GM12874 (cell line): ENCODE data around the gene PTPN11.

Experiments
- TF ChIP-seq, protein P1 (sequence below): IDR thresholded peaks from 2 replicates; pipeline ENCODE4 v1.5.1; 2011; ENCODE audit warnings: low read depth, mild to moderate bottlenecking, control low read depth, low read length, moderate library complexity; ENCODE audit not compliant: insufficient read depth

PTPN11 gene

DNA sequence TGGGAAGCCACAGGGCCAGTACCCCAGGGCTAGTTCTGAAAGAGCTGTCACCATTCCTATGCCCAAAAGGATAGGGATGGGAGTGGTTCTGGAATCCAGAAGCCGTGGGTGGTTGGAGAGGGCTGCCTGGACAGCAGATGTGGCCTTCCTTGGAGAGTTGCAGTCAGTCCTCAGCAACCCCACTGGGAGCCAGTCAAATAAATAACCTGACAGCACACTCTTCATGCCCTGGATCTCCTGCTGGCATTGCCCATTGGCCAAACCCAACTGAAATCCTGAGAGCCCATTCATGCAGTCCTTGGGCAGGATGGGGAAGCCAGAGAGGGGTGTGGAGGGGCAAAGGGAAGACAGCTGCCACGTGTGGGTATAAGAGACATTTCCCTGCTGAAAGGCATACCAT, 128.2 kb downstream of the PTPN11 start:
- TF ChIP-seq, protein P1, sequence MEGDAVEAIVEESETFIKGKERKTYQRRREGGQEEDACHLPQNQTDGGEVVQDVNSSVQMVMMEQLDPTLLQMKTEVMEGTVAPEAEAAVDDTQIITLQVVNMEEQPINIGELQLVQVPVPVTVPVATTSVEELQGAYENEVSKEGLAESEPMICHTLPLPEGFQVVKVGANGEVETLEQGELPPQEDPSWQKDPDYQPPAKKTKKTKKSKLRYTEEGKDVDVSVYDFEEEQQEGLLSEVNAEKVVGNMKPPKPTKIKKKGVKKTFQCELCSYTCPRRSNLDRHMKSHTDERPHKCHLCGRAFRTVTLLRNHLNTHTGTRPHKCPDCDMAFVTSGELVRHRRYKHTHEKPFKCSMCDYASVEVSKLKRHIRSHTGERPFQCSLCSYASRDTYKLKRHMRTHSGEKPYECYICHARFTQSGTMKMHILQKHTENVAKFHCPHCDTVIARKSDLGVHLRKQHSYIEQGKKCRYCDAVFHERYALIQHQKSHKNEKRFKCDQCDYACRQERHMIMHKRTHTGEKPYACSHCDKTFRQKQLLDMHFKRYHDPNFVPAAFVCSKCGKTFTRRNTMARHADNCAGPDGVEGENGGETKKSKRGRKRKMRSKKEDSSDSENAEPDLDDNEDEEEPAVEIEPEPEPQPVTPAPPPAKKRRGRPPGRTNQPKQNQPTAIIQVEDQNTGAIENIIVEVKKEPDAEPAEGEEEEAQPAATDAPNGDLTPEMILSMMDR, result no peak

DNA sequence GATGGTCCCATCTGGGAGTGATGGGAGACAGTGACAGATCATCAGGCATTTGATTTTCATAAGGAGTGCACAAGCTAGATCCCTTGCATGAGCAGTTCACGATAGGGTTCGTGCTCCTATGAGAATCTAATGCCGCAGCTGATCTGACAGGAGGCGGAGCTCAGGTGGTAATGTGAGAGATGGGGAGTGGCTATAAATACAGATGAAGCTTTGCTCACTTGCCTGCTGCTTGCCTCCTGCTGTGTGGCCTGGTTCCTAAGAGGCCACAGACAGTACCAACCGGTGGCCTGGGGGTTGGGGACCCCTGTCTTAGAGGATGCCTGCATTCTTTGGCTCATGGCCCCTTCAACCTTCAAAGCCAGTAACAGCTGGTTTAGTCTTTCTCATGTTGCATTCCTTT, 130.3 kb downstream of the PTPN11 start:
- TF ChIP-seq, protein P1, result no peak

DNA sequence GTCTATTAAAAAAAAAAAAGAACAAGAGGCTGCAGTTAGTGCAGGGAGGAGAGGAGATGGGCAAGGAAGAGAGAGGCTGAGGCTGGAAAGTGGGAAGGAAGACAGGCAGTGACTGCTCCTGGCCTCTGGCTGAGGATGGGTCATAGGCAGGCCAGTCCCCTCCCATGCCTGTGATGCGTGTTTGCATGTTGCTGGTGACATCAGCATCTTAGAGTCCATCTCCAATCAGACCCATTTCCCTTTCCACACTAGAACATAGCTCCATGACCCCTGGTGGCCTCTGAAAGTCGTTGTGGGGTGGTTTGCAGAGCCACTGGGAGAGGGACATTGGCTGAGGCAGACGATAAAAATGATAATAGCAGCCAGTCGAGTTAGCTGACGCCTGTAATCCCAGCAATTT, 132.9 kb downstream of the PTPN11 start:
- TF ChIP-seq, protein P1, result no peak

DNA sequence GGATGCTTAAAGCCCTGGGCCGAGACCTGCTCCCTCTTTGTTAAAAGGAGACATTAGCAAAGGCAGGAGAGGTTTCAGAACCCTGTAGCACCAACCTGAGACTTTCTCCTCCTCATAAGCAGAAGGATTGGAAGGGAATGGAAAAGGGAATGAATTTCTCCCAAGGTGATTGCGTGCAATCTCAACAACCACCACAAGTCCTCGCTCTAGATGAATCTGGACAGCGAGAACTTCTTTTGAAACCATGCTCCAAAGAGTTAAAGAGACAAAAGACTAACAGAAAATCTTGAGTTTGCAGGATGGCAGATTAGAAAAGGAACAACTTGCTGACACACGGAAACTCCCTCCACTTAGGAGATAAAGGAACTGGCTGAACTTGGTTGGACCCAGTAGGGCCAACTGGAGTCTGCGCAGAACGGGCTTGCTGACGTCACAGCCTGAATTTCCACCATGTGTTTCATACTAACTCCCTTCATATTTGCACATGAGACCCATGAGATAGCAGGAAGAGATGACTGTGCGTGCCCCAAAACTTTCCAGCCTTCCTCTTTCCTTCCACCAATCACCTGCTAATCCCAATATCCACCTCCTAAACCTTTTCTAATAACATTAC, 137.0 kb downstream of the PTPN11 start:
- TF ChIP-seq, protein P1, result no peak

DNA sequence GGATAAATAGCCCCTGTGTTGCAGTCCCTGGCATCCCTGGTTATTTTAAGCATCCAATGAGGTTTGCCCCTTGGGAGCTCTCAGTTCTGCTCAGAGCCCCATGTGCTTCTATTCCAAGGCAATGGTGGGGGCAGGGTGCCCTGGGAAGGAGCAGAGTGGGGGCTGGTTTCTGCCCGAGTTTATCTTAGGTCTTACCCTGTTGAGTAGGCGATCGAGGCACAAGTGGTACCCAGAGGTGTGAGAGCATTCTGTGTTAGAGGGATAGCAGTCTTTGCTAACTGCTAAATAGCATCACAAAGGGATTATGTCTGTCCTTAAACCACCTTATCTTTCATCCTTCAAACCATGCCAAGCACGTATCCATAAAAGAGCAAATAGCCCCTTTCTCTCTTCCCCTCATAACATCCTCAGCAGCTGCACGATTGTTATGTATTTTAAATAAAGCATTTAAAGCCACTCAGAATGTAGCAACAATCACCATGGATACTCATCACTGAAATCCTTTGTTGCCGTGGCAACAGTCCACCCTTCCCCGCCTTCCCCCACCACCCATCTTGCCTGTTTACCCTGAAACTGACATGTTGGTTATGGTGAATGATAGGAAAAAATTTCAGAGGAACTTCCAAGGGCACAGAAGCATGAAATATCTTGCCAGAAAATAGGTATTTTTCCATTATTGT, 139.3 kb downstream of the PTPN11 start:
- TF ChIP-seq, protein P1, result no peak
